CD1c-positive myeloid dendritic cell (primary cell): ENCODE measurements around the gene ZNF674.
"Not testable (repeated sequence)": the region's sequence is repeated elsewhere in the genome, so short reads cannot be mapped to it uniquely, and the experiment has no call there.

Experiments used
- DNase-seq: peaks from one replicate; pipeline ENCODE4 v3.0.0-alpha.2; 2016; ENCODE audit errors: extremely low spot score

Gene ZNF674

DNA sequence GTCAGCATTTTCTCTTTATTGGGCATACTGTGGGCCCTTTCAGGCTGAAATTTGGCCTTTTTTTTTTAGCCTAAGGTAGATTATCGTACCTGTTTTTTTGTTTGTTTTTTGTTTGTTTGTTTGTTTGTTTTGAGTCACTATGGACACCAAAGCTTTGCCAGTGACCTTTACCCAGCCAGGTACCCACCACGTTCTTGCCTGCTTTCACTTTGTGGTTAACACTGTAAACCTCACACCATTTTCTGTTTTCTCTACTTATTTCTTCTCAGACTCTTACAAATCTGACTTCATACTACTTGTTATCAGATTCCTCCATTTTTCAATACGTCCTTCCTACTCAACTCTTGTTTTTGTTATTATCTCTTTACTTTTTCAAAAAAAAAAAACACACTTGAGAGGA, 81.5 kb downstream of the ZNF674 start:
- no peak for DNase-seq

DNA sequence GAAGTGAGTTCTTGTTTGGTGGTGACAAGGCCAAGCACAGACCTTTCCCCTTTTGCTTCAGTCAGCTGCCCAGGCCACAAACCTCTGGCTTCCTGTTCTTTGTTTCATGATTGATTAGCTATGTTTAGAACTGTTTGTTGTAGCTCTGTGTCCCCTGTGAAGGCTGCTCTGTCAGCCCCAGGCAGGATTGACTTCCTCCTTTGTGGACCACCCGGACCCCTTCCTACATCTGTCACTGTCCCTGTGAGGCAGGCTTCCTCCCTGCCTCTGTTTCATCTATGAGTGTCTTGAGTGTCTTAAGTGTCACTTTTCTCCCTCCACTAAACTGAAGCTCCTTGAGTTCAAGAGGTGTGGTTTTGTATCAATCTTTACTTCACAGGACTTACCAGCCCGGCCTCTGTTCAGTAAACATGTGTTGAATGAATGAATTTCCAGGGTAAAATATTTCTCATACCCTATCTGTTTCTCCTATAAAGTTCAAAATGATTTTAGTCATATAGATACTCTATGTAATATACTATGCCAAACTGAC, 83.5 kb downstream of the ZNF674 start:
- no peak for DNase-seq

DNA sequence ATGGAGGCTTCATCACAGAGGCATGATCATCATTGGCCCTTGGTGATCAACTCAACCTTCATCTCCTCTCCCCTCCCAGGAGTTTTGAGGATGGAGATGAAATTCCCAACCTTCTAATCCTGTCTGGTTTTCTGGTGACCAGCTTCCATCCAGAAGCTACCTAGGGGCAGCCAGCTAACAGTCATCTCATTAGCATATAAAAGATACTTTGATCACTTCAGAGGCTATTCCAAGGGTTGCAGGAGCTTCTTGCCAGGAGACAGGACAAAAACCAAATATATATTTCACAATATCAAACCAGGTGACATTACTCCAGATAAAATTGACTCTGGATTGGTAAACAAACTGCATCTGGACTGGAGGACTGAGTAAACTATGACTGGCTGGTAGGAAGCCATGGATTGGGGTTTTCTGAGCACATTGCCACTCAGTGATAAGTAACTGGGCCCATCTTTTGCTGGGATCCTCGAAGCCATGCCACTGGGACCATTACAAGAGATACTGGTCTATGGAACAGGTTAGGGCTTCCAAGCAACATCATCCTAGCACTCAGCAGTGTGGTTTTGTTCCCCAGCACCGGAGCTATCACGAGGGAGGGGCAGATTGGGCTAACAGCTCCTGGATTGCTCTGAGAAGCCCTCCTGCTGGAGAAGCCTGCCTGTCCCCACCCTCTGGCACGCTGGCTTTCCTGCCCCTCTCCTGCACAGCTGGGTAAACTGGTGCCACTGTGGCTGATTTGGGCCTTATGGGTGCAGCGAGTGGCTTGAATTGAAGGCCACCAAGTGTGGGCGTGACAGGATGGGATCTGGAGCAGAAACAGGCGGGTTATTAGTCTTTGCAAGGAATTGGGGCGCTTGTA, 84.2 kb downstream of the ZNF674 start:
- DNase-seq, result not testable (repeated sequence)

DNA sequence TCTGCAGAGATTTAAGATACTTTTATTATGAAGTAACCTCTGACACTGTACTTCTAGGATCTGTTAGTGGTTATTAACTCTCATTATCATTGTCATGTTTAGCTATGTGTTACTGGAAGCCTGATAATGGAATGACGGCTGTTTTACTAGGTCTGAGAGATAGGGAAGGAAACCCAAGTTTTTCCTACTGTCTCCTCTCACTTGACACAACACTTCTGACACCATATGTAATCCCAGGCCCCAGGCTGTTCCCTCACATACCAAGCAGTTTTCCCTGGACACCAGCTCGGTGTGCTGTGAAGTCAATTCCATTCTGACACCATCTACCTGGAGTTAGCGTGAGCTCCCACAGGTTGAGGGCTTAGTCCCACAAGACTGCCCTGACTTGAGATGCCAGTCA, 85.6 kb downstream of the ZNF674 start:
- DNase-seq, result no peak

DNA sequence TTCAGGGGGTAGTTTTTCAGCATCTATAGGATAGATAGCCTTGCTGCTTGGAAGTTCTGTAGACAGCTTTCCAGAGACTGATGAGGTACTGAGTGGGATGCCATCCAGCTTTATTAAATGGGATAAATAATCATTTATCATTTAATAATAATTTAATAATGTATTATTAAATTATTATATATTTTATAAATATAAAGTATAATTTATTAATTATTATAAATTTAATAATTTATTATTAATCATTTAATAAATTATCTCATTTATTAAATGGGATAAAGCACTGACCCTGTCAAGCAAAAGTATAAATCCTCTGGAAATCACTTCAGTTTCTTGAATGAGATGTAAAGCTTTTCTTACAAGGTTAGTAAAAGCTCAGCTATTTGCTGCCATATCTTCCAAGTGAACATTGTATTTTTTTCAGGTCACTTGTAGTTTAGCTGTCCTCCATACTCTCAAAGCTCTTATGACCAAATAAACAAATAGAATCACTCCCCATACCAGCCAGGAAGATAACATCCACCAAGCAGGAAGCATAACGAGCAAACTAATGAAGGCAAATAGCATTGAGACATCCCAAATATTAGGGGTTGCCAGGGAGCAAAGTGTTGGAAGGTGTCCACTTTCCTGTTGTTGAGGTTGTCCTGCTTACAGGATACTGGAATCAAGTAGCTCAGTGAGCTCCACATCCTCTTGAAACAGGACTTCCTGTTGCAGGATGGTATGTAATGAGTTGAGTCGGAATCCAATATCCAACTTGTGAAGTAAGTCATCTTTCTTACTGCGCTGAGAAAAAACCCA, 88.9 kb downstream of the ZNF674 start:
- no peak for DNase-seq
